NCI-H2227 (cell line): ENCODE data around the gene RRP8.

ENCODE experiments used
- DNase-seq: peaks from one replicate; lab custom pipeline; 2025; ENCODE audit not compliant: unreplicated experiment; lab: John Stamatoyannopoulos, UW

RRP8 gene

DNA sequence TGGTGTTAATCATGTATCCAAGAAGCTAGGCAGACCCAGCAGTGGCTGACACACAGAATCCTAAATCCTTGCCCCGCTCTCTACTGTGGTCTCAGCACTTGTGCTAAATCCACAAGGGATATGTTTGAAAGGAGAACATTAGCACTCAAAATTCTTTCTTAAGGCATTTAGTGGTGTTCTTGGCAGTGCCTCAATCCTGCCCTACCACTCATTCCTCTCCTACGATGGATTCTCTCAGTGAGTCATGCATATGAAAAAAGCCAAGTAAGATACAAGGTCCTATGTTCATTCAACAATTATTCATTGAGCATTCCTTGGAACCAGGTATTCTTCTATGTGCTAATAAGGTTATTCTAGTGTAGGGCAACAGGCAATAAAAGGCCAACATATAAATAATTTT lies 31.2 kb downstream of the RRP8 start:
- DNase-seq = no peak

DNA sequence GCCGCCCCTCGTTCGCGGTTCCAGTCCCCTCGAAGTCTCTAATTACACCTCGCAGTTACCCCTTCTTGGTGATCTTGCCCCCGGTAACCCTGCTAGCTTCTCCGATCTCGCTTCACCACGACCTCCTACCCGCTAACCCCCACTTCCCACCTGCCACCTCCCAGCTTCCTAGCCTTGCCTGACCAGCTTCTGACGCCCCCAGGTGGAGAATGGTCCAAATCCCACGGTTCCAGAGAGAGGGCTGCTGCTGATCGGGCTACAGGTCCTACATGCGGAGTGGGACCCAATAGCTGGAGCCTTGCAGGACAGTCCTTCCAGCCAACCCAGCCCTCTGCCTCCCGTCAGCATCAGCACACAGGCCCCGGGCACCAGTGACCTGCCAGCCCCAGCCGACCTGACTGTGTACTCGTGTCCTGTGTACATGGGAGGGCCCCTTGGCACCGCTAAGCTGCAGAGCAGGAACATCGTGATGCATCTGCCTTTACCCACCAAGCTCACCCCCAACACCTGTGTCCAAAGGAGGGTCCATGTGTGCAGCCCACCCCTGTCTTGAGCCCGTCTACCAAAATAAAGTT lies 31.9 kb downstream of the RRP8 start:
- no peak for DNase-seq

DNA sequence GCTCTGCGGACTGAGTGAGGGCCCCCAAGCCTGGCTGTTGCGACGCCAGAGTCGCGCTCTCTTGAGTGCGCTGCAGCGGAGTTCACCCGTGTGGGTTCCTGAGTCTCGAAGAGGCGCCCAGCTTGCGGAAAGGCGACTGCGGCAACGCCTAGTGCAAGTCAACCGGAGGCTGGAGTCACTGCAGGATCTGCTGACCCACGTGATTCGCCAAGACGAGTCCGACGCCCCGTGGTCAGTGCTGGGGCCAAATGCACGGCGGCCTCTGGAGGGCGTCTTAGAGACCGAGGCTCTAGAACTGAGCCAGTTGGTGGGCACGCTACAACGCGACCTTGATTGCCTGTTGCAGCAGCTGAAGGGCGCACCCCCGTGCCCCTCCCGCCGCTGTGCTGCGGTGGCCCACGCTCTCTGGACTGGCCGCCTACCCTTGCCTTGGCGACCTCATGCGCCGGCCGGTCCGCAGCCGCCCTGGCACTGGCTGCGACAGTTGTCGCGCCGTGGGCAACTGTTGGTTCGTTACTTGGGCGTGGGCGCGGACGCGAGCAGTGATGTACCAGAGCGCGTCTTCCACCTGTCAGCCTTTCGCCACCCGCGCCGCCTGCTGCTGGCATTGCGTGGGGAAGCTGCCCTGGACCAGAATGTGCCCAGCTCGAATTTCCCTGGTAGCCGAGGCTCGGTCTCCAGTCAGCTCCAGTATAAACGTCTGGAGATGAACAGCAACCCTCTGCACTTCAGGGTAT lies 32.6 kb downstream of the RRP8 start:
- no peak for DNase-seq

DNA sequence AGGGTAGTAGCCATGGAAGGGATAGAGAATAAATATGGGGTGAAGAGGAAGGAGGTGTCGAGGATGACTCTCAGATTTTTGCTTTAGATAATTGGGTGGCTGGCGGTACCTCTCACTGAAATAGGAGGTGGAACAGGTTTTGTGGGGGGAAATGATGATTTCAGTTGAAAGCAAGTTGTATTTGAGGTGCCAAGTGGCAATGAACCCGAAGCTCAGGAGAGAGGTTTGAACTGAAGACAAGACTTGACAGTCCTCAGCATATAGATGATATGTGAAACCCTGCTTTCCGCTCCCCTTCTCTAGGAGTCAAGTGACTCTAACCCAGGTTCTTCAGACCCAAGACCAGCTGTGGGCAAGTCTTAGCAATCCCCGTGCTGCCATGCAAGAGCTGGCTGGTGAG lies 33.7 kb downstream of the RRP8 start:
- no peak for DNase-seq

DNA sequence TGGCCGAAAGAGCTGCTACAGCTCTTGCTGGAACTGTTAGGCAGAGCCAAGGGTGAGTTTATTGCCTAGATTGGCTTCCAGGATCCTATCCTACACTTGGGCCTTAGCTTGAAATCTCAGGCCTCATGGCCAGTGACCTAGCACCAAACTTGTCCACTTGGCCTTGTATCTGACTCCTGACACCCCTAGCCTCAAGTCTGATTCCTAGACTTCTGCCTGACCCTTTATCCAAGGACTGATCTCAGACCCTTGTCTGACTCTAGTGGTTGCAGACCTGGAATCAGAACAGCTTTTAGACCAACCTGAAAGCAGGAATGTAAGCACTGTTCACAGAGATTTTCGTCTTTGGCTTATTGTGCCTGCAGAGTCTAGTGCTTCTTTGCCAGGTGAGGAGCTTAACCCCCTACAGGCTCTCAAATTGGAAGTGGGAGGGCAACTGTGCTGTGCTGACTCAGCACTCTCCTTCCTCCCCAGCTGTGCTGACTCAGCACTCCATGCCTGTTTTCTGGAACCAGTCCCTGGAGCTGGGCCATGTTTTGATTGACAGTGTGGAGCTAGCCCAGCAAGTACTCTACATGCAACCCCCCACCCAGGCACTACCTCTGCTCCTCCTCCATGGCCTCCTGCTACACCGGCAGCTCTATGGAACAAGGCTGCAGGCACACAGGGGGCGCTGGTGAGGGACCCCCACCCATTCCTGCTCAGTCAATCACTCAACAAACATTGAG lies 35.1 kb downstream of the RRP8 start:
- DNase-seq = peak; percentile 39

DNA sequence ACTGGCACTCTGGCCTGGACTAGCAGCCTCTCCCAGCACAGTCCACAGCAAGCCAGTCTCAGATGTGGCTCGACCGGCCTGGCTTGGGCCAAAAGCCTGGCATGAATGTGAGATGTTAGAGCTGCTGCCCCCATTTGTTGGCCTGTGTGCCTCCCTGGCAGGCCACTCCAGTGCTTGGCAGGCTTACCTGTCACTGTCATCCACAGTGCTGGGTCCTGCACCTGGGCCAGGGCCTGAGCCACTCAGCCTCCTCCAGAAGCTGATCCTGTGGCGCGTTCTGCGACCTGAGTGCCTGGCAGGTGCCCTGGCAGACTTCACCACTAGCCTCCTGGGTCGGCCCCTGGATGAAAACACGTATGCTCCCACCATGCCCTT lies 36.1 kb downstream of the RRP8 start:
- DNase-seq = no peak

DNA sequence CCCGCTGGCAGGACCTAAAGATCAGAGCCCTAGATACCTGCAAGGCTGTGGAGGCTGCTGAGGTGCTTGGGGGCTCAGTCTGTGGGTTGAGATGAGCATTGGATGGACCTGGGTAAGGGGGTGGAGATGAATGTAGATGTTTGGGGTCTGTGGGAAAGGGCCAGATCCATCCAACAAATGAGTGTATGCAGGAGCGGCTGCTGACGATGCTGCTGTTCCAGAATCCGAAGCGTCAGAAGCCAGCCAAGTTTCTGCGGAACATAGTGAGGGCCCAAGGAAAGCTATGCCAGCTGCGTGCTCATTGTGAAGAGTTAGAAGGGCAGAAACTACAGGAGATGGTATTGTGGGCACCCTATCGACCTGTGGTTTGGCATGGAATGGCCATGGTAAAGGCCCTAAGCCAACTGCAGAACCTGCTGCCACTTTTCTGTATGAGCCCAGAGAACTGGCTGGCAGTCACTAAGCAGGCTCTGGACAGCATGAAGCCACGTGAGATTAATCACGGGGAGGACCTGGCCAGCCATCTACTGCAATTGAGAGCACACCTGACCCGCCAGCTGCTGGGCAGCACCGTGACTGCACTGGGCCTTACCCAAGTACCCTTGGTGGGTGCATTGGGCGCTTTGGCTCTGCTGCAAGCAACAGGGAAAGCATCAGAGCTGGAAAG lies 36.6 kb downstream of the RRP8 start:
- no peak for DNase-seq

DNA sequence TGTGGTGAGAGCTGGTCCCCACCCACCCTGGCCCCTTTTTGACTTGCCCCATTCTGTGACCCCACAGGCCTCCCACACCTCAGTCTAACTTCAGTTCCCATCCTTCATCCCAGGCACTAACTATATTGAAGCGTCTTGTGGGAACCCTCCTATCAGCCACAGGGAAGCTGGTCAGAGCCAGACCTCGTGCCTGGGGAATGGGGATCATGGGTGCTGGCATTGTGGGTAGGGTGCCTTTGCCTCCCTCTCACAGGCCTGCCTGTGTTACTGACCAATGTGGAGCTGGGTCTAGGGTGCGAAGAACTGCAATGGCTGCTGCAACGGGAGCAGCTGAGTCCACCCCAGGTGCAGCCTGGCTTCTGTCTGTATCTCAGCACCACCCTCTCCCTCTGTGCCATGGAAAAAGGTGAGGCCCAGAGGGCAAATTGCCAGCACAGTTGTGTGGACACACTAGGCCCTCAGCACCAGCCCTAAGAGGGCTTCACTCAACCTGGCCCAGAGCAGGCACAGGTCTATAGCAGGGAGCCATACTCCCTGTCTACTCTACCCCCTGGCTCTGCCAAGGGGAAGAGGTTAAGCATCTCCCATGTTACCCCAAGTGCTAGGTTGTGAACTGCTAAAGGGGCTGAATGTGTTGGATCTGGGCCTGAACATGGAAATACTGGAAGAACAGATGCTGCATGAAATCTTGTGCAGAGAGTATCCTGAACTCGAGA lies 37.3 kb downstream of the RRP8 start:
- no peak for DNase-seq

DNA sequence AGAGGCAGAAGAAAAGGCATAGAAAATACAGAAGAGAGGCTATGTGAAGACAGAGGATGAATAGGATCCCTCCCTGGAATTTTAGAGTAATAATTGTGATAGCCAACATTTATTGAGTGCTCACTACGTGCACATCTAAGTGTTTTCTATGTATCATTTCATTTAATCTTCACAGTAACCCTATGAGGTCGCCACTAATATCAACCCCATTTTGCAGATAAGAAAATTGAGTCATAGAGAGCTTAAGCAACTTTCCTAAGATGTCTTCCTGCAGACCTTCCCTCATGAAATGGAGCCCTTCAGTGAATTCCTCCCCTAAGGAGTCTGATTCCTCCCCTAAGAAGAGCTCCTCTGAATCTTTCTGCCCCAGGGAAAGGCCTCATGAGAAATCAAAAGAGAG lies 38.1 kb downstream of the RRP8 start:
- no peak for DNase-seq

DNA sequence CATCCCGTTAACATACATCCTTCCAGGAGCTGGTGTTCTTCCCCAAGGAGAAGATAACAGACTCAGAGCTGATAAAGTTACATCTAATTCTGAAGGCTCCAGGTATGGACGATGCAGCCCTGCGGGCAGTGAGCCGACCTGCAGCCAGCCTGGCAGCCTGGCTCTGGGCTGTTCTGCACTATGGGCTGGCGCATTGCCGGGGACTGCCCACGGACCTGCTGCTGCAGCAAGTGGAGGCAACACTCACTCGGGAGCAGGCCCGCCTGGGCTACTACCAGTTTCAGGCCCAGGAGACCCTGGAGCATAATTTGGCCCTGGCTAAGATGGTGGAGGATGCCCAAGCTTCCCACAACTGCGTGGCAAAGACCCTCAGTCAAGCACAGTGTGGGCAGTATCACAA lies 39.7 kb downstream of the RRP8 start:
- DNase-seq = no peak

DNA sequence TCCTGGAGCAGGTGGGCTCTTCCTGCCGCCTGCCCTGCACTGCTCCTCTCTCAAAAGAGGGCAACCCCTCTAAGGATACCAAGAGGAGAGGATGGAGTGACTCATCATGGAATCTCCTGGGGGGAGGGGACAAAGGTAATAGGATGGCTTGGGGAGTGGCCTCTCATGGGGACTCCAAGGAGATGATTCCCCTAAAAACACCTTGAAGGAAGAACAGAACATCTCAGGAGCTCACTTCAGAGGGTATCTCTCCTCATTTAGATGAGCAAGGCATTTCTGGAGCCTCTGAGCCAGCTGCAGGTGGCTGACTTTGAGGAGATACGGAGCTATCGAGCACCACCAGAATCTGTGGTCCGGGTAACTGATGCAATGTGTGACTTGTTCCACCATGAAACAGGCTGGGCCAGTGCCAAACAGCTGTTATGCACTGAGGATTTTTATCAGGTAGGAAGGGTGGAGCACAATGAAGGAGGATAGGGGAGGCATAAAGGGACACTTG lies 40.2 kb downstream of the RRP8 start:
- no peak for DNase-seq

DNA sequence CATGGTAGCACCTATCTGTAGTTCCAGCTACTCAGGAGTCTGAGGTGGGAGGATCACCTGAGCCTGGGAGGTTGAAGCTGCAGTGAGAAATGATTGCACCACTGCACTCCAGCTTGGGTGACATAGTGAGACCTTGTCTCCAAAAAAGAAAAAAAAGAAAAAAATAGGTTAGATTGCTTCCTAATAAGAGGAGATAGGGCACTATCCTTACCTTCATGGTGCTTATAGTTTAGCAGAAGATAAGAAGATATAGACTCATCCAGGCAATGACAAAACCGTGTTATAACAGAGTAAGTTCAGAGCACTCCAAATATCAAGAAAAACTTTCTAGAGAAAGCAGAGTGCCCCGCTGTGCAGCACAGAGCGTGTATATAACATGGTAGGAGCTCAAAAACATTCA lies 42.1 kb downstream of the RRP8 start:
- no peak for DNase-seq

DNA sequence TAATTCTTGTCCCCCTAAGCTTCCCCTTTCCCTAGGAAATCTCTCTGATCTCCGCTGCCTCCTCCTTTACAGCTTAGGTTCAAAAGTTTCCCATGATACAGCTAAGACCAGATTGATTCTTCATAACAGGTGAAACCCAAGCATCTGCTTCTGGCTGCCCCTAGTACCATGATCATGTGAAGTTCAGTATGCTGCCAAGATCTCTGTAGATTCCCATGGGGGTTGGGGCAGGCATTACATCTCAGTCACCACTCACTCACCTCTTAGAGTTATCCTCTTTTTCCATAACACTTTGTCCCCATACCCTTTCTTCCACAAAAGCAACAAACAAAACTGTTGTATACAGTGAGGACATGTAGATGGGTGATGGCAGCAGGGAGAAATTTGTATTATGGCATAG lies 44.0 kb downstream of the RRP8 start:
- DNase-seq = no peak

DNA sequence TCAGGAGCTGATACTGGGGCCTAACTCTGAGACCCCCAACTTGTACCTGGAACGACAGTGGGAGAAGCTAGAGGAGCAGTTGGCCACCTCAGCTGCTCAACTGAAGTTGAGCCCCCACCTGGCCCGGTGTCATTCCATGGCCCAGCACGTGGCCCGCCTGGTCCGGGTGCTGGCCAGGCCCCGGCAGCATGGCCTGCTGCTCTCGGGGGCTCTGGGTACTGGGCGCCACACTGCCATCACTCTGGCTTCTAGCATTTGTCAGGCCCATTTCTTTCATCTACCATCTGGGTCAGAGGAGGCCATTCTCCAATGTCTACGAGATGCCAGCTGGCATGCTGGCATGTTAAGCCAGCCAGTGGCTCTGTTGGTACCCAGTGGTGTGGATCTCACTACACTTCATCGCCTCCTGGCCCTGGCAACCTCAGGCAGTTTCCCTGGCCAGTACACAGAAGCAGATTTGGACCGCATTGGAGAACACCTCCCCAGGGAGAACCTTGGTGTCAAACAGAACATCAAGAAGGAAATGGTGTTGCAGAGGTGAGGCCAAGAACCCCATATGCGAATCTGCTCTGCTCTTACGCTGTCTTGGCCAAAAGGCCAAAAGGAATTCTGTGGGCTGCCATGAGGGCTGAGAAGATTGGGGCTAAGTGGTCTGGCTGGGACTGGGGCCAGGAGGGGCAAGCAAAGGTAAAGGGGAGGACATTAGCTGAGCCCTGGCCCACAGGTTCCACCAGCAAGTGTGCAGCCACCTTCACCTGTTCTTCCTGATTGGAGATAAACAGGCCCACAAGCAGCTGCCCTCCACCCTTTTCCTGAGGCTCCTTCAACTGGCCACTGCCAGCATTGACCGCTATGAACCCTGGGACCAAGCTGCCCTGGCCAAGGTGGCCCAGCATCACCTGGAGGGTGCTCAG lies 45.4 kb downstream of the RRP8 start:
- DNase-seq = no peak

DNA sequence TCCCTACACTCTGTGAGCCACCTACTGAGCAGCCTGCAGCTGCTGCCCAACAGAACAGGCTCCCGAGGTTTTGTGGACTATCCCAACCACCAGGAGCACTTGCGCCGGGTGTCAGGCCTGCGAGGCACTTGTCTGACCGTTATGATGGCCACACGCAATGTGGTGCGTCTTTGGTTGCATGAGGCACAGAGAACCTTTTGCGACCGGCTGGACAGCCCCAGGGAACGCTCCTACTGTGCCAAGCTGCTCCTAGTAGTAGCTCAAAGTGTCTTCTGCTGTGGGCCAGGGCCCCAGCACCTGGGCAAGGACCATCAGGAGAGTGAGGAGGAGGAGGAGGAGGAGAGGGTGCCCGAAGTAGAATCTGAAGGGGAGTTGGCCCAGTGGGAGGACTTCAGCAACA lies 46.4 kb downstream of the RRP8 start:
- DNase-seq = no peak

DNA sequence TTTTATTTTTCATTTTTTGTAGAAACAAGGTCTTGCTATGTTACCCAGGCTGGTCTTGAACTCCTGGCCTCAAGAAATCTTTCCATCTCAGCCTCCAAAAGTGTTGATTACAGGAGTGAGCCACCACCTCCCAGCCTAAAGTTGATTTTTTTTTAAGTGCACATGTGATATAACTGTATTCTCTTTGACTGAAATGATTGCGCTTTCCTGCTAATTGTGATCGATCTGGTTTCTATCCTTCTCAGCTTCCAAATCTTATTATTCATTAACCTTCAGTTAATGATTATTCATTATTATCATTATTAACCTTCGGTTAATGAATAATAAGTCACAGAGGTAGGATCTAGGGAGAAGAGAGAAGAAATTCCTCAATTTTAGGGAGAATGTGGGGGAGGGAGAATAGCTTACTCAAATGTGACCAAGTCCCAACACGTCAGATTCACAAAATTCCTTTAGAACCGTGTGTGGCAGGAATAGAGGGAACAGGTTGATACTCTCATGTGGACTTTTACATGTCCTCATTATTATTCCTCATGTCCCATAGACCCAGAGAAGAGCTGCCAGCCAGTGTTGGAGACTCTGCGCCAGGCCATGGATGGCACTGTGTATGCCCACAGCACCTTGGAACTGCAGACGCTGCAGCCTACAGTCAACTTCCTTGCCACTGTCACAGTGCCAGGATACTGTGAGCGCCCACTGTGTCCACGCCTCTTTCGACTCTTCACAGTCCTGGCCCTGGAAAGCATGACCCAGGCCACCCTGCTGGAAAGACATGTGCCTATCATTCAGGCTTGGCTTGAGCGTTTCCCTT lies 47.1 kb downstream of the RRP8 start:
- no peak for DNase-seq

DNA sequence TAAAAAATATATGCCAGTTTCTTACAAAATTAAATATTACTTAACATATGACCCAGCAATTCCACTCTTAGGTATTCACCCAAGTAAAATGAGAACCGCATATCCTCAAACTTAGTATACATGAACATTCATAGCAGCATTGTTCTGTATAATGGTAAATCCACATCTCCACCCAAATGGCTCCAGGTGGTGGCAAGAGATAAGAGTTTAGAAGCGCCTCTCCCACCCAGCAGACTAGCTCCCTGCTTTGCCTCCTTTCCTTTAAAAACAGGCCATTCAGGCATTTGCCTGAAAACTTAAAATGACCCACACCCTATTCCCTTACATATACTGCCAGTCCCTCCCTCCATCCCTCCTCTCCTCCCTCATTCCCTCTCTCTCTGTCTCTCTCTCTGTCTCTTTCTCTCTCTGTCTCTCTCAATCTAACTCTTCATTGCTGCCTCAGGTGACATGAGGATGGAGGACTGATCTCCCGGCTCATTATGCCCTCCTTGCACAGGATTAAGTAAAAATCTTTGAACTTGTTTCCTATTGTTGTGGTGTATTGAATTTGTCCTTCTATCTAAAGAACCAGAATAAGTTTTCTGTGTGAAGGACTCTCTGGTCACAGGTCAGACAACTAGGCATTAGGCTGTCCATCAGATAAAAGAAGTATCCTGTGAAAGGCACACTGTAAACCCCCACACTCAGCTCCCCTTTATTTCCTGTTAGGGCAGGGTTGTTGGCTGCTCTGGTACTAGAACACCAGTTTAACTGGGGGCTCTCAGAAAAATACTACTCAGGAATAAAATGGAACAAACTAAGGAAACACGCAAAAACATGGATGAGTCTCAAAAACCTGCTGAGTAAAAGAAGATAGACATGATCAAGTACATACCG lies 48.3 kb downstream of the RRP8 start:
- DNase-seq = no peak

DNA sequence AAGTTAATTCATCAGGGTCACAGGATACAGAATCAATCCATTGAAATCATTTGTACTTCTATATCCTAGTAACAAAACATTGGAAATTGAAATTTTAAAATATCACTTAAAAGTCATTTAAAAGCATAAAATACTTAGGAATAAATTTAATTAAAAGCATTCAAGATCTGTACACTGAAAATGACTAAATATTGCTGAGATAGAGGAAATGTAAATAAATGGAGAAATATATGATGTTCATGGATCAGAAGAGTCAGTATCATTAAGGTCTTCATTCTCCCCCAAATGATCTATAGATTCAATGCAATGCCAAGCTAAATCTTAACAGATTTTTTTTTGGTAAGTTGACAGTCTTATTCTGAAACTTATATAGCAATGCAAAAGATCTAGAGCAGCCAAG lies 49.8 kb downstream of the RRP8 start:
- DNase-seq = no peak
